Stomach smooth muscle (tissue), 2 donors: ENCODE measurements around the gene BANP.
"Not testable (repeated sequence)": the region's sequence is repeated elsewhere in the genome, so short reads cannot be mapped to it uniquely, and the experiment has no call there.

ENCODE experiments used
- H3K27ac ChIP-seq: one replicate; pipeline ENCODE4 v1.7.0; 2013; ENCODE audit warnings: mild to moderate bottlenecking, low read length, inconsistent platforms
- H3K27me3 ChIP-seq, 2 donors: one replicate each; pipeline ENCODE4 v1.7.0; 2013; ENCODE audit warnings: low read length in 2 of 2; ENCODE audit not compliant: insufficient read depth in 2 of 2, control insufficient read depth in 1 of 2
- H3K36me3 ChIP-seq, 2 donors: one replicate each; pipeline ENCODE4 v1.7.0; 2013; ENCODE audit warnings: low read length in 2 of 2; ENCODE audit not compliant: control insufficient read depth in 2 of 2, insufficient read depth in 2 of 2
- H3K4me1 ChIP-seq: one replicate; pipeline ENCODE4 v1.7.0; 2013; ENCODE audit warnings: low read length; ENCODE audit not compliant: control insufficient read depth, insufficient read depth
- H3K4me3 ChIP-seq, 2 donors: one replicate each; pipeline ENCODE4 v1.7.0; 2013; ENCODE audit warnings: low read length in 2 of 2
- H3K9ac ChIP-seq, 2 donors: one replicate each; pipeline ENCODE4 v1.7.0; 2013; ENCODE audit warnings: low read length in 2 of 2, mild to moderate bottlenecking in 1 of 2
- H3K9me3 ChIP-seq, 2 donors: one replicate each; pipeline ENCODE4 v1.7.0; 2013; ENCODE audit warnings: low read length in 2 of 2; ENCODE audit not compliant: control insufficient read depth in 2 of 2
- donor health status: healthy.
- donor health status: Pancreatic carcinoma.

The BANP gene

GRCh38 chr16:88070989-88071625, 119.9 kb downstream of the BANP start:
- no peaks in the 10 kb centered on the region for H3K27me3 ChIP-seq
- no peaks in the 10 kb centered on the region for H3K4me1 ChIP-seq
- no peak overlapping the region for H3K9ac ChIP-seq
- peaks cover 20 to 22% of the 10 kb centered on the region in 2 donors for H3K36me3 ChIP-seq
- H3K4me3 ChIP-seq: no peak overlapping the region
- H3K9me3 ChIP-seq: no peaks in the 10 kb centered on the region
- H3K27ac ChIP-seq: no peak overlapping the region

DNA sequence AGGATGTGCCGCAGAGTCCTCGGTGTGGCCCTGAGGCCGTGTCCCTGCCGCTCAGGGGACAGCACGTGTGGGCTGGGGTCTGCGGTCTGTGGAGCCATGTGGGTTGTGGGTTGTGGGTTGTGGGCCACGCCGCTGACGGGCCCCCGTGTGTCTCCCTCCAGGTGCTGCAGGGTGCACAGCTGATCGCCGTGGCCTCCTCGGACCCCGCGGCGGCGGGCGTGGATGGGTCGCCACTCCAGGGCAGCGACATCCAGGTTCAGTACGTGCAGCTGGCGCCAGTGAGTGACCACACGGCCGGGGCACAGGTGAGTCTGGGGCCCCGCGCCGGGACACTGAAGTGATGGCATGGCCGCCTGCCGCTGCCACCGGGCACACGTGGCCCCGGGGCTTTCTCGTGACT, 120.7 kb downstream of the BANP start:
- no peak overlapping the region for H3K27ac ChIP-seq
- no peak overlapping the region for H3K4me3 ChIP-seq
- no peaks in the 10 kb centered on the region for H3K9me3 ChIP-seq
- H3K9ac ChIP-seq: no peak overlapping the region
- no peaks in the 10 kb centered on the region for H3K4me1 ChIP-seq
- H3K27me3 ChIP-seq: no peaks in the 10 kb centered on the region
- peaks cover 20 to 22% of the 10 kb centered on the region in 2 donors for H3K36me3 ChIP-seq

DNA sequence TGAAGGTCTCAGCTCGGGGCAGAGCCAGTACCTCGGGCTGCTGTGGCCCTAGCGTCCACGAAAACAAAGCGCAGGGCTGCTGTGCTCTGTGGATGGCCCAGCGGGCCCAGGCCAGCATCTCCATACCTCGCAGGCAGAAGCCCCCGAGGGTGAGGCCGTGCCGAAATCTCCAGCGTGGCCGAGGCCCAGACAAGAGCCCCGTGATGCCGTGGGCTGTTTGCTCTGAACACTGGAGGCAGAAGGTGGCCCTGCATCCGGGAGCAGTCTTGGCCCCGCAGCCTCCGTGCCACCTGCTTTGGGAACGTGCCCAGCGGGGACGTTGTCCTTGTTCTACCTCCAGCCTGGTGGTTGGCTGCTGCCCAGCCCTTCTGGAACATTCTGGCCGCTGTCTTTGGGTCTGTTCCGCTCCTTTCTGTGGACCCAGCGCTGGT, 121.4 kb downstream of the BANP start:
- H3K27me3 ChIP-seq: no peaks in the 10 kb centered on the region
- no peak overlapping the region for H3K27ac ChIP-seq
- no peaks in the 10 kb centered on the region for H3K9me3 ChIP-seq
- peaks cover 20 to 25% of the 10 kb centered on the region in 2 donors for H3K36me3 ChIP-seq
- no peaks in the 10 kb centered on the region for H3K4me1 ChIP-seq
- no peak overlapping the region for H3K9ac ChIP-seq
- H3K4me3 ChIP-seq: no peak overlapping the region

DNA sequence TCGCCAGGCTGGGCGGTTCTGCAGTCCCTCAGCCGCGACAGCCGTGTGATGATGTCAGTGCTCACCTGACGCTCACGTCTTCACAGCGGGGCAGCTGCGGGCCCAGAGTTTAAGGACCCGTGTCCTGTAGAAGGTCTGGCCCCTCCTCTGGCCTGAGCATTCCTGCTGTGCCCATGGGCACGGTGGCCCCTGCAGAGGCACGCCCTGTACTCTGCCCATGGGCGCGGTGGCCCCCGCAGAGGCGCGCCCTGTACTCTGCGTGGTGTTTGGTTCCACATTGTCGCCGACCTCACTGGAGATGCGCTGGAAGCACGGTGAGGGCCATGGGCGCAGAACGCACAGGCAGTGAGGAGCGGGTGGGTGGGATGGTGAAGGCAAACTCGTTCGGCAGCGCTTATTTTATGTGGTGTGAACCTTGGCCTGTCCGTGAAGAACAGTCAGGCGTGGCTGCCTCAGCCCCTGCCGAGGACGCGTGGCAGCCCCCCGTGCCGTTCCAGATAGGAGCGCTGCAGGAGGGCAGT, 122.0 kb downstream of the BANP start:
- H3K9ac ChIP-seq: no peak overlapping the region
- no peaks in the 10 kb centered on the region for H3K9me3 ChIP-seq
- no peak overlapping the region for H3K4me3 ChIP-seq
- H3K27me3 ChIP-seq: no peaks in the 10 kb centered on the region
- H3K27ac ChIP-seq: no peak overlapping the region
- peaks cover 23 to 27% of the 10 kb centered on the region in 2 donors for H3K36me3 ChIP-seq
- H3K4me1 ChIP-seq: no peaks in the 10 kb centered on the region

- no peaks in the 10 kb centered on the region for H3K9me3 ChIP-seq
- no peak overlapping the region for H3K9ac ChIP-seq
- H3K36me3 ChIP-seq: peaks cover 26 to 30% of the 10 kb centered on the region in 2 donors
- no peak overlapping the region for H3K4me3 ChIP-seq
- no peaks in the 10 kb centered on the region for H3K27me3 ChIP-seq
- H3K4me1 ChIP-seq: no peaks in the 10 kb centered on the region
- no peak overlapping the region for H3K27ac ChIP-seq
Observed at GRCh38 chr16:88074041-88074440, 122.8 kb downstream of the BANP start.

- Histone ChIP-seq H3K36me3 (peaks cover 18 to 25% of the 10 kb centered on the region in 2 donors), H3K27ac (no peak overlapping the region)
Observed at GRCh38 chr16:88076211-88076931, 125.1 kb downstream of the BANP start.

GRCh38 chr16:88076932-88077320, 125.7 kb downstream of the BANP start:
- not testable (repeated sequence) for H3K27ac ChIP-seq, H3K4me3 ChIP-seq
- peaks cover 13 to 25% of the 10 kb centered on the region in 2 donors for H3K36me3 ChIP-seq

More at GRCh38 chr16:88076211-88076931, 125.1 kb downstream of the BANP start:
- Histone ChIP-seq H3K9me3 (no peaks in the 10 kb centered on the region), H3K9ac (no peak overlapping the region), H3K4me1 (no peaks in the 10 kb centered on the region), H3K4me3 (no peak overlapping the region), H3K27me3 (no peaks in the 10 kb centered on the region)

DNA sequence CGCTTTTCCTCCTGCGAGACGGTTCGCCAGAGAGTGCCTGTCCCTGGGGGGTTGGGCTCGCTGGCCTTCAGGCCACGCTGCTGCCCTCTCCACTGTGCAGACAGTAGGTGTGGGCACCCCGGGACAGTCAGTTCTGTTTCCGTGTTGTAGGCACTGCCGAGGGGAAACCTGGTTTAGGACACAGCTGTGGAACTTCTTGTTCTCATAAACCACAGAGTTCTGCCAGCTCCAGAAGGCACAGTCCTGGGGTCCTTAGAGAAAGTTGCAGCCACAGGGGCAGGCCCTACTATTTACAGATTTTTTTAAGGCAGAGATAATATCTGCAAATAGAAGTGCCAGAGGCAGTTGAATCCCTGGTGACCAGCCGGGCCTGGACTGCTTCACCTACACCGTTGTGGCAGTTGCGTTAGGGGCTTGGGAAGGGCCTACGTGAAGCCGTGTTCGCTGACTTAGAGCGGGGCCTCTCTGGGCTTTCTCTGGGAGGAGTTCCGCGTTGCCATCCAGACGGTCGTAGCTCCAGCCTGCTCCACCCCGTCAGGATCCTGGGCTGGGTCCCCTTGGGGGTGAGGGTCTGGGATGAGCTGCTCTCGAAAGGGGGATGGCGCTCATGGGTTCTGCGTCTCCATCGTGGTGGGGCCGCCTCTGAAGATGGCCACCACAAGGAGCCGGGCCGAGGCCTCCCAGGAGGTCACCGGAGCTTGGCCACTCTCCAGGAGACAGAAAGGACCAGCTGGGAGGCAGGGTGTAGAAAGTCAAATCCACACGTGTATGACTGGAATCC, 126.3 kb downstream of the BANP start:
- no peak overlapping the region for H3K9ac ChIP-seq
- H3K36me3 ChIP-seq: peaks cover 13 to 22% of the 10 kb centered on the region in 2 donors
- no peaks in the 10 kb centered on the region for H3K27me3 ChIP-seq
- no peaks in the 10 kb centered on the region for H3K9me3 ChIP-seq
- H3K4me1 ChIP-seq: no peaks in the 10 kb centered on the region
- H3K4me3 ChIP-seq: no peak overlapping the region
- no peak overlapping the region for H3K27ac ChIP-seq

More at GRCh38 chr16:88076932-88077320, 125.7 kb downstream of the BANP start:
- H3K4me1 ChIP-seq, H3K27me3 ChIP-seq, H3K9ac ChIP-seq, H3K9me3 ChIP-seq: not testable (repeated sequence)

DNA sequence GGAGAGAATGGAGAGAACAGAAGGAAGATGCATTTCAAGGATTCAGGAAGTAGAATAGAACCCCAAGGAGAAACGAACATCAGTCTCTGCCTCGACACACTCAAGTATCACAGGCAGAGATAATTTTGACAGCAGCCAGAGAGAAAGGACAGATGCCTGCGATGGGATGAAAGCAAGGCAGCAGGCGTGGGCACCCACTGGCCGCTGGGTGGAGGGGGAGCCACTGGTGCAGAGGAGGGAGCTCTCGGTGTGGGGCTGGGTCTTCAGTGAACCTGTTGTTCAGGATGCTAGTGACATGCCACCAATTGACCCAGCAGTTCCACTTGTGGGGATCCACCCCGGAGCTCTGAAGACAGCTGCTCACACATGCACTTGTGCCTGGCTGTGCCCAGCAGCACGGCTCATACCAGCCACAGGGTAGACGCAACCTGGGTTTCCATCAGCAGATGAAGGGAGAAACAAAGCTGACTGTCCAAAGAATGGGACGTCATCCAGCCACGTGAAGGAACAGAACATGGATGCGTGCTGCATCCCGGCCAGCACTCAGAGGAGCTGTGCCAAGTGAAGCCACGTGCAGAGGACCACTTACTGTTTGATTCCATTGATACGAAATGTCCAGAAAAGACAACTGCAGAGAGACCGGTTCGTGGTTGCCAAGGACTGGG, 127.0 kb downstream of the BANP start:
- no peak overlapping the region for H3K27ac ChIP-seq
- no peaks in the 10 kb centered on the region for H3K27me3 ChIP-seq
- no peak overlapping the region for H3K9ac ChIP-seq
- H3K4me1 ChIP-seq: no peaks in the 10 kb centered on the region
- H3K36me3 ChIP-seq: peaks cover 11 to 19% of the 10 kb centered on the region in 2 donors
- no peak overlapping the region for H3K4me3 ChIP-seq
- no peaks in the 10 kb centered on the region for H3K9me3 ChIP-seq

DNA sequence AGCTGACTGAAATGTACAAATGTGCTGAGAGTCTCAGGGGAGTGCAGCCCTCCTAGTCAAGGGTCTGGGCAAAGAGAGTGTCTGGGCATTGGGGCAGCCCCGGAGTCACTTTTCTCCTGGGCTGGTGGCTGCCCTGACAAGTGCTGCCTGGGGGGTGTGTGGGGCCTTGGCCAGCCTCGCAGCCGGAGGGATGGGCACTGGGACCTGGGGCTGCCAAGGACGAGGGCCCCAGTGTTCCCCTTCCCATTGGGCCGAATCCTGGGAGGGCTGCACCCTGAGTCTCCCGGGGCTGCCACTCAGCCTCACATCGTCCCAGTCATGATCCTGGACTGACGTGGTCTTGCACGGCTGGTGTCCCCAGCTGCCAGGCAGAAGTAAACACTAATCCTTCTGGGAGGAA, 132.3 kb downstream of the BANP start:
- Histone ChIP-seq H3K9me3 (no peaks in the 10 kb centered on the region), H3K4me1 (peaks cover 10% of the 10 kb centered on the region), H3K4me3 (no peak overlapping the region), H3K27ac (no peak overlapping the region), H3K9ac (no peak overlapping the region), H3K27me3 (peaks cover 0 to 16% of the 10 kb centered on the region in 2 donors), H3K36me3 (peaks cover under 1 to 5% of the 10 kb centered on the region in 2 donors)
